NK-92 (cell line): ENCODE measurements around the gene PSMB5.

Experiments
- DNase-seq: peaks from one replicate; lab custom pipeline; 2025; ENCODE audit not compliant: unreplicated experiment; lab: John Stamatoyannopoulos, UW

PSMB5 gene

GRCh38 chr14:23034498-23035302 is at the start of gene PSMB5:
Gene PSMB5, minus strand, starts transcription at chr14:23034900. Its CDS starts 19 bp downstream, at chr14:23034881.
- no peak for DNase-seq

GRCh38 chr14:23080474-23080873 is 45.8 kb upstream of the PSMB5 start:
- no peak for DNase-seq

- no peak for DNase-seq
Measured at GRCh38 chr14:23079716-23080115, 45.0 kb upstream of the PSMB5 start.

- no peak for DNase-seq
Measured at GRCh38 chr14:23078692-23079116, 44.0 kb upstream of the PSMB5 start.

- DNase-seq, result no peak
Measured at GRCh38 chr14:23077962-23078361, 43.3 kb upstream of the PSMB5 start.

GRCh38 chr14:23076785-23077408 is 42.2 kb upstream of the PSMB5 start:
- no peak for DNase-seq

GRCh38 chr14:23074906-23075305 is 40.2 kb upstream of the PSMB5 start:
- no peak for DNase-seq

- DNase-seq, result no peak
Measured at GRCh38 chr14:23071921-23072539, 37.3 kb upstream of the PSMB5 start.

GRCh38 chr14:23071244-23071920 is 36.7 kb upstream of the PSMB5 start:
- no peak for DNase-seq

GRCh38 chr14:23070262-23071129 is 35.8 kb upstream of the PSMB5 start:
- no peak for DNase-seq

- DNase-seq, result no peak
Measured at GRCh38 chr14:23069413-23069806, 34.7 kb upstream of the PSMB5 start.

- DNase-seq, result no peak
Measured at GRCh38 chr14:23068789-23069412, 34.2 kb upstream of the PSMB5 start.

GRCh38 chr14:23067847-23068788 is 33.4 kb upstream of the PSMB5 start:
- no peak for DNase-seq

GRCh38 chr14:23066855-23067744 is 32.4 kb upstream of the PSMB5 start:
- no peak for DNase-seq

- no peak for DNase-seq
Measured at GRCh38 chr14:23066368-23066767, 31.7 kb upstream of the PSMB5 start.

GRCh38 chr14:23063601-23064000 is 28.9 kb upstream of the PSMB5 start:
- no peak for DNase-seq

- no peak for DNase-seq
Measured at GRCh38 chr14:23062002-23062401, 27.3 kb upstream of the PSMB5 start.
